Aorta (tissue), 5 donors: Measurements from ENCODE around the gene PEX11A. TPM values are rescaled to one million over a fixed set of nuclear protein-coding genes. Genes with fewer than 3 reads are reported as not detected.

ENCODE experiments used
- ATAC-seq: fragments of 200-7000 bp; cut with Tn5 transposase; one replicate; pipeline ENCODE4 v1.9.1; 2022; ENCODE audit warnings: moderate library complexity; ENCODE audit not compliant: low FRiP score
- DNase-seq, 2 donors: peaks; one replicate each; pipeline ENCODE4 v3.0.0-alpha.2; 2020
- H3K27ac ChIP-seq, 2 donors: one replicate each; pipeline ENCODE4 v1.5.1; 2013; ENCODE audit warnings: low read length in 2 of 2, mild to moderate bottlenecking in 2 of 2, moderate library complexity in 2 of 2, control low read depth in 1 of 2, inconsistent platforms in 1 of 2, low read depth in 1 of 2
- H3K27me3 ChIP-seq, 2 donors: one replicate each; pipeline ENCODE4 v1.6.1; 2013; ENCODE audit warnings: control low read depth in 1 of 2, low read length in 1 of 2, mild to moderate bottlenecking in 1 of 2, moderate library complexity in 1 of 2; ENCODE audit not compliant: insufficient read depth in 2 of 2, control insufficient read depth in 1 of 2
- H3K36me3 ChIP-seq, 2 donors: one replicate each; pipeline ENCODE4 v1.6.1; 2013; ENCODE audit warnings: control low read depth in 1 of 2, low read length in 1 of 2, mild to moderate bottlenecking in 1 of 2; ENCODE audit not compliant: insufficient read depth in 2 of 2, control insufficient read depth in 1 of 2
- H3K4me1 ChIP-seq, 2 donors: one replicate each; pipeline ENCODE4 v1.6.1; 2013; ENCODE audit warnings: low read length in 2 of 2, control low read depth in 1 of 2, mild to moderate bottlenecking in 1 of 2, moderate library complexity in 1 of 2; ENCODE audit not compliant: insufficient read depth in 2 of 2, control insufficient read depth in 1 of 2
- H3K4me3 ChIP-seq, 2 donors: one replicate each; pipeline ENCODE4 v1.5.1; 2013; ENCODE audit warnings: low read length in 2 of 2, control low read depth in 1 of 2, mild to moderate bottlenecking in 1 of 2
- H3K9me3 ChIP-seq: one replicate; pipeline ENCODE4 v1.6.1; 2013; ENCODE audit warnings: mild to moderate bottlenecking, low read length; ENCODE audit not compliant: control insufficient read depth
- WGBS, 2 donors: extraction: QIAGEN DNeasy Blood & Tissue Kit; methylation state at CpG; one replicate each; pipeline ENCODE4 v1.1.7; 2013; 5-methylcytosine and 5-hydroxymethylcytosine counted together
- intact Hi-C, 2 donors: fragments of 100-400 bp; cut with DNase I; formaldehyde crosslinking; loops; one replicate each; pipeline versions ENCODE4 v1.14.2 to v1.15.0; 2022
- polyA plus RNA-seq, 2 donors: library from polyadenylated mRNA; stranded (reverse); fragments of 200-250 nt; gene quantifications; one replicate each; pipeline ENCODE4 v1.2.3, GENCODE V29; 2013
- total RNA-seq, 2 donors: library from RNA; stranded (reverse); fragmentation: NEBNext Ultra II Directional; extraction: Animal tissue kit (Norgen Biotek cat#: 25700); gene quantifications; one replicate each; pipeline ENCODE4 v1.2.1, GENCODE V29; 2021
- donor health status: healthy with polysubstance abuse.
- donor health status: Bipolar disorder and iron deficiency.
- donor health status: DM: no; HTN: no; CAD: no.
- donor health status: DM: no; HTN: no; CAD: no.
- donor health status: DM: yes; HTN: yes; CAD: no.

PEX11A gene
- total and polyA plus RNA-seq, 4 donors = 7.7 to 13.3 (median 9.7) TPM

GRCh38 chr15:89666184-89666857 lies 24.2 kb downstream of the PEX11A start:
- Histone ChIP-seq H3K36me3 (no peaks in the 10 kb centered on the region), H3K4me1 (no peaks in the 10 kb centered on the region), H3K9me3 (no peaks in the 10 kb centered on the region), H3K27ac (peak overlapping the region; percentile 76 to 85), H3K4me3 (no peak overlapping the region), H3K27me3 (no peaks in the 10 kb centered on the region)
- DNase-seq = no peak
- no peak for ATAC-seq
- intact Hi-C loops = no loop called here
- 87 to 89% methylated on average over 8 of the region's 8 CpGs for WGBS, 2 donors

DNA sequence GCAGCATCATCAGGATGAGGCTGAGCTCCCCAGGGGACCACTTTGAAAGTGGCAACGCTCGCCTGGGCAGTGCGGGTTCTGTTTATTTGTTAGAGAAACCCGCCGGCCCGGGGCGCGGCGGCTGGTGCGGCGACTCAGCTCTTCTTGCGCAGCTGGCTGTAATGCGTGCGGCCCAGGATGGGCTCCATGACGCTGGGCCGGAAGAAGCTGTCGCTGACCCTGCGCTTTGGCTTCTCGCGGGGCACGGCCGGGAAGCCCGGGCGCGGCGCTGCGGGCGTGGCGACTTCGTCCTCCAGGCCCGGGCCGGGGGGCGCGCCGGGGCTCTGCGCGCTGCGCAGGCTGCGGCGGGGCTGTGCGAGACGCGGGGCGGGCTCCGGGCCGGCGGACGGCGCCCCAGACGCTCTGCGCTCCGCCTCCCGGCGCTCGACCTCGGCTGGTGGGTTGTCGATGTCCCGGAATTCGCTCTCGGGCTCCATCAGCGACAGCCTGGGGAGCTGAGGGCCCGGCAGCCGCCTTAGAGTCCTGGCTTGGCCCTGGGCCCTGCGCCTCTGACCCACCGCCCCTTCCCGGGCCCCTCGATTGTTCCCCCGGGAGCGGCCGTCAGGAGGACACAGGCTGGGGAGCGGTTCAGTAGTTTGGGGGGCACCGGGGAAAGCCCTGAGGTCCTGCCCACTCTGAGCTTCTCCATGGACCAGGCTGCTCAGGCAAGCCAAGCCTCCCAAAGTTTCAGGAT lies 24.9 kb downstream of the PEX11A start:
- peak overlapping the region; percentile 76 to 85 for H3K27ac ChIP-seq
- peak; percentile 78 for ATAC-seq
- H3K36me3 ChIP-seq = no peaks in the 10 kb centered on the region
- H3K27me3 ChIP-seq = no peaks in the 10 kb centered on the region
- WGBS, 2 donors = 2 to 3% methylated on average over 52 to 72 of the region's 72 CpGs
- no peak overlapping the region for H3K4me3 ChIP-seq
- no peaks in the 10 kb centered on the region for H3K4me1 ChIP-seq
- intact Hi-C loops = no loop called here
- no peaks in the 10 kb centered on the region for H3K9me3 ChIP-seq
- peak; percentile 82 to 91 for DNase-seq

GRCh38 chr15:89664441-89665350 lies 25.9 kb downstream of the PEX11A start:
- ATAC-seq (no peak), DNase-seq (no peak)
- no peak overlapping the region for H3K4me3 ChIP-seq
- H3K36me3 ChIP-seq = no peaks in the 10 kb centered on the region
- no peaks in the 10 kb centered on the region for H3K4me1 ChIP-seq
- 55 to 57% methylated on average over 13 of the region's 13 CpGs for WGBS, 2 donors
- H3K9me3 ChIP-seq = no peaks in the 10 kb centered on the region
- no peaks in the 10 kb centered on the region for H3K27me3 ChIP-seq
- intact Hi-C loops = no loop called here
- H3K27ac ChIP-seq = peak overlapping the region; percentile 49 to 85

- H3K9me3 ChIP-seq = no peaks in the 10 kb centered on the region
- DNase-seq (peak; percentile 90), ATAC-seq (peak; percentile 71)
- no peaks in the 10 kb centered on the region for H3K4me1 ChIP-seq
- no peaks in the 10 kb centered on the region for H3K27me3 ChIP-seq
- intact Hi-C loops = no loop called here
- peak overlapping the region; percentile 91 to 95 for H3K27ac ChIP-seq
- no peak overlapping the region for H3K4me3 ChIP-seq
- WGBS, 2 donors = 4 to 8% methylated on average over 11 of the region's 11 CpGs
- H3K36me3 ChIP-seq = no peaks in the 10 kb centered on the region
These were observed 27.5 kb downstream of the PEX11A start for GRCh38 chr15:89662893-89663626.

DNA sequence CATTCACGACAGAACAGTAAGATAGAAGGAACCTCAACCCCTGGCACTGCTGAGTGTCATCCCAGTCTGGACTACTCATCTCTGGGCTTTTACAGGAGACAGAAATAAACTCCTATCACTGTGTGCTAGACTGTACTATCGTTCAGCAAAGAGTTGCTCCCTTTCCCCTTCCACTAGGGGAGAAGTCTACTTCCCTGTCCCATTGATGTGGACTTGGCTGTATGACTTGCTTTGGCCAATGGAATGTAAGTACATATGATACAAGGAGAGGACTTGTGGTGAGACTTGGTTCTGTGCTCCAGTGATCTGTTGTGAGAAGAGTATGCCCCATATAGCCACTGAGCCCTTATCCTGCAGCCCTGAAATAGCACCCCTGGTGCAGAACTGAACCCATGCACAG lies 30.0 kb downstream of the PEX11A start:
- H3K4me3 ChIP-seq = no peak overlapping the region
- no peaks in the 10 kb centered on the region for H3K9me3 ChIP-seq
- H3K27ac ChIP-seq = no peak overlapping the region
- WGBS, 2 donors = 85 to 92% methylated on average over 2 of the region's 2 CpGs
- no peaks in the 10 kb centered on the region for H3K4me1 ChIP-seq
- no peaks in the 10 kb centered on the region for H3K27me3 ChIP-seq
- intact Hi-C loops = no loop called here
- ATAC-seq = no peak
- no peaks in the 10 kb centered on the region for H3K36me3 ChIP-seq
- DNase-seq = no peak

- Histone ChIP-seq H3K36me3 (no peaks in the 10 kb centered on the region), H3K4me3 (no peak overlapping the region), H3K9me3 (no peaks in the 10 kb centered on the region), H3K27me3 (no peaks in the 10 kb centered on the region), H3K27ac (no peak overlapping the region), H3K4me1 (no peaks in the 10 kb centered on the region)
- DNase-seq (no peak), ATAC-seq (no peak)
- 96 to 97% methylated on average over 2 of the region's 2 CpGs for WGBS, 2 donors
- intact Hi-C loops = no loop called here
These were observed 31.3 kb downstream of the PEX11A start for GRCh38 chr15:89659295-89659694.

- DNase-seq (no peak), ATAC-seq (no peak)
- H3K4me3 ChIP-seq = no peak overlapping the region
- no peaks in the 10 kb centered on the region for H3K27me3 ChIP-seq
- no peaks in the 10 kb centered on the region for H3K36me3 ChIP-seq
- intact Hi-C loops = no loop called here
- H3K27ac ChIP-seq = no peak overlapping the region
- 77 to 81% methylated on average over 5 of the region's 5 CpGs for WGBS, 2 donors
- H3K4me1 ChIP-seq = no peaks in the 10 kb centered on the region
- H3K9me3 ChIP-seq = no peaks in the 10 kb centered on the region
These were observed 32.8 kb downstream of the PEX11A start for GRCh38 chr15:89657686-89658200.
